ENCODE results near the gene FARS2.

The FARS2 gene

GRCh38 chr6:5287205-5287965 lies 26.1 kb downstream of the FARS2 start:
- no peak for DNase-seq

DNA sequence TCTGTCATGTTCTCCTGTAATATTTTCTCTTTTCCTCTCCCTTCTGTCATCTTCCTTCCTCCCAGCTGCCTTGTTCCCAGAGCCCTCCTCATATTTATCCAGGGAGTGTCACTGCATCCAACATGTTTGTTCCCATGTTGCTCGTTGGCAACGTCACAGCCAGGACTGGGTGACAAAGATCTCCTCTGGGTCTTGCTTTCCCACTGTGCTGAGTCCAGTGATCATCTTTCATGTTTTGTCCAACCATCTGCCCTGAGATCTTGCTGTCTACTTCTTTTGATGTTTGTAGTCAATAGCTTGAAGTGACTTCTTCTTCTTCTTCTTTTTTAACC lies 26.6 kb downstream of the FARS2 start:
- DNase-seq, result no peak

DNA sequence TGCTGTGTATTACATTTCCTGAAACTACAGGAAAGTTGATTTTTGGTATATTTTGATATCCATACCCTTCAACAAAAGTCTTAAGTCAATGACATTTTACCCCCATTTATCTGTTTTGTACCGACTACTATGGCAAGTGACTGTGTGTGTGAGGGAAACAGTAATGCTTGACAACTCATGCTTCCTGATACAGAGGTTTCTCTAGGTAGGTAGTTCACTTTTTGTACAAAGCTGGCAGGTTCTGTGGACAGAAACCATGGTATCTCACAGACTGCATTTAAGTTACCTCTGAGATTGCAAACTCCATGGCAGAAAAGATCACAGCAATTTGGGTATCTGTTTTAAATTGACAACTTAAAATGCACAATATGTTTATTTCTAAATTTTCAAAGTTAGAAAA lies 28.8 kb downstream of the FARS2 start:
- DNase-seq, result no peak

GRCh38 chr6:5290500-5290899 lies 29.2 kb downstream of the FARS2 start:
- DNase-seq, result no peak

DNA sequence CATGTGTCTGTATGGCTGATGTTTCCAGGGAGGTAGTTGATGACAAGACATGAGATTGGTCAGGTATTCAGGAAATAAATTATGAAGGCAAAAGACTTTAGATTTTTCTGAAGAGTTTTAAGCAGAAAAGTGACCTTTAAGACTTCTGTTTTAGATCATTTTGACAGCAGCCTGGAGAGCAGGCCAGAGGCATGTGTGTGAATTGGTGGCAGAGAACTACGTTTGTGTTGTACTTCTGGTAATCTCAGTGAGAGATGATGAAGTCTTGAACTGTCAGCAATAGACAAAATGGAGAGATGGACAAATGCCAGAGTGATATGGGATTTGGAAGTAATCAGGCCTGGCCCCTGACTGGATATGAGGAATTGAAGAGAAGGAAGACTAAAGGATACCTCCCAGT lies 30.8 kb downstream of the FARS2 start:
- no peak for DNase-seq

- no peak for DNase-seq
Measured at GRCh38 chr6:5293692-5294091, 32.4 kb downstream of the FARS2 start.

- DNase-seq, result no peak
Measured at GRCh38 chr6:5294392-5295211, 33.3 kb downstream of the FARS2 start.

DNA sequence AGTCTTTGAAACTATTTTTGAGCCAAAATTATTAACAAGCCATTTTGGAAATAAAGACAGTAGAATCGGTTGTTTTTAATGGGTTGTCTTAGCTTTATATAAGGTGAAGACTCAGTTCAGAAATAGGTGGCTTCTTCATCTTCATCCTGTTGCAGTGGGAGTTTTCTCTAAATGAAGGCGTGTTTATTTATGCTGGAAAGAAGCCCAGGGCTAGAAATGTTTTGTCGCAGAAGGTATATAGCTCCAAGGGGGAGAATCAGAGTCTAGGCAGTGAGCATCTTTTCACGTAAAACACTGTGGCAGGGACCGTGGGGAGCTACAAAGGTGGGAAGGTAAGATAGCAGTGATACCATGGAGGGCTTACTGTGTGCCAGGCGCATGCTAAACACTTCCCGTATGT lies 34.3 kb downstream of the FARS2 start:
- DNase-seq, result no peak

- DNase-seq, result no peak
Measured at GRCh38 chr6:5300206-5300764, 39.0 kb downstream of the FARS2 start.

DNA sequence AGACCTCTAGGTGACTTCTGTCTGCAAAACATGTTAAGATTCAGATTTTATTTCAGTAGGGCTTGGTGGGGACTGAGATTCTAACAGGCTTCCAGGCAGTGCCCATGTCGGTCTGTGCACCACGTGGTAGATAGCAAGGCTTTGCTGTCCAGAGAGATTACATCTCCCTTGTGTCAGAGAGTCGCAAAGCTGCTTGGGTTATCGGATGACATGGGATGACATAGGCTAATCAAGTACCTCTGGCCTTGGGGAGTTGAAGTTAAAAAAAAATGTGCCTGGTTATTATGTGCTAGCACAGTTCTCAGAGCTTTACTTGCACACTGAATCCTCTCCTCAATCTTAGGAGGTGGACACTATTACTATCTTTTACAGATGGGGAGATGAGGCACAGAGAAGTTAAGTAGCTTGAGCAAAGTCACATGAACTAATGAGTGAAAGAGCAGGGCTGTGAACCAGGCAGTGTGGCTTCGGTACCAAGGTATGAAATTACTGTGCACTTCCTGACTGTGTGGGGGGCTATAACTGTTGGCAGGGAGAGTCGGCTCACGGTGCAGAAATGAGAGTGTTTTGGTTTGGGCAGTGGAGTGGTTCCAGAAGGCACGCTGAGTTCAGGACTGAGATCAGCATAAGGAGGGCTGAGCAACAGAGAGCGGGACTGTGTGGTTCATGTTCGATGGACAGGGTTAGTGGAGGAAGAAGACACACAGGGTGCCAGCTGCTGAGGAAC lies 41.1 kb downstream of the FARS2 start:
- no peak for DNase-seq

- no peak for DNase-seq
Measured at GRCh38 chr6:5302995-5303622, 41.8 kb downstream of the FARS2 start.

DNA sequence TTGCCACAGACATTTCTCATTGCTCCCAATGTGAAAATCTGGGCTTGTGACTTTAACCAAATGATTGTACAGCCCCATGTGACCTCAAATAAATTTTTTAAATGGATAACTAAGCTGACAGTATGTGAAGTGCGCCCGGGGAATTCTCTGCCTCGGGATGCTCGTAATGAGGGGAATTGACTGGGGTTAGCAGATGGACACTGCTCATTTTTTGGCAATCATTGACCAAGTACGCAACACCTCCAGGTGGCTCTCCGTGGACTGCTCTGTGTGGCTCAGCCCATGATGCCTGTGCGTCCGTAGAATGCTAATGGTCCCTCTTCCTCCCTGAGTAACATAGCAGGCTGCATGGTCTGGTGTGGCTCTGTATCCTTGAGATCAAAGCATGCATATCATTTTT lies 42.4 kb downstream of the FARS2 start:
- DNase-seq, result no peak

GRCh38 chr6:5305968-5306626 lies 44.8 kb downstream of the FARS2 start:
- no peak for DNase-seq

DNA sequence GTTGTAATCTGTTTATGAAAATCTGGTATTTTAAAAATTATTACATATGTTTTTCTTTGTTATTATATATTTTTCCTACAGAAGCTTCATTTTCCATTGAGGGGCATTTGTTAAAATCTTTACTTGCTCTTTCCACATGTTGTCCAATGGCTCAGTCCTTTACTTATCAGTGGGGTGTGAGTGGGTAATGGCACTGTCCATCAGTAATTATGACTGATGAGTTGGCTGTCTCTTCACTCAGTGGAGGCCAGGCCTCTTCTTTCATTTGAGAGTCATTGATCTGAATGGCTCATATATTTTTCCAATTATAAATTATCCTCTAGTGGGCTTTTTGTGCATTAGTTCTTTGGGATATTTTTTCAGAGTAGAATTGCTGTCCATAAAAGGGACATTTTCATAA lies 45.7 kb downstream of the FARS2 start:
- DNase-seq, result no peak

- no peak for DNase-seq
Measured at GRCh38 chr6:5308066-5308465, 46.8 kb downstream of the FARS2 start.

- no peak for DNase-seq
Measured at GRCh38 chr6:5314191-5314865, 53.0 kb downstream of the FARS2 start.

- DNase-seq, result no peak
Measured at GRCh38 chr6:5315881-5316280, 54.6 kb downstream of the FARS2 start.

DNA sequence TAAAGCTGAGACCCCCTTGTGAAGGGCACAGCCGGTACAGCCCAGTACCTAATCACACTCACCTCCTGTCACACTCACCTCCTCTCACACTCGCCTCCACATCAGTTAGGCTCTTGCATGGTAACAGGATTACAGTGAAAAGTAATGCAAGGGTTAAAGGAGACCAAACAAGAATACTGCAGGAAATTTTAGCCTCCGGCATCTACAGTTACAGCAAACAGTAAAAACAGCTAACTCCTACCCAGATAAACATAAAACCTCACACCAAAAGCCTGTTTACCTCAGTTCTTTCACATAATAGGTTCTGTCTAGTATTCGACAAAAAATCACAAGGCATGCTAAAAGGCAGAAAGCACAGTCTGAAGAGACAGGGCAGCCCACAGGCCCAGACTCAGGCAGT lies 55.6 kb downstream of the FARS2 start:
- no peak for DNase-seq

- no peak for DNase-seq
Measured at GRCh38 chr6:5318617-5319272, 57.4 kb downstream of the FARS2 start.

DNA sequence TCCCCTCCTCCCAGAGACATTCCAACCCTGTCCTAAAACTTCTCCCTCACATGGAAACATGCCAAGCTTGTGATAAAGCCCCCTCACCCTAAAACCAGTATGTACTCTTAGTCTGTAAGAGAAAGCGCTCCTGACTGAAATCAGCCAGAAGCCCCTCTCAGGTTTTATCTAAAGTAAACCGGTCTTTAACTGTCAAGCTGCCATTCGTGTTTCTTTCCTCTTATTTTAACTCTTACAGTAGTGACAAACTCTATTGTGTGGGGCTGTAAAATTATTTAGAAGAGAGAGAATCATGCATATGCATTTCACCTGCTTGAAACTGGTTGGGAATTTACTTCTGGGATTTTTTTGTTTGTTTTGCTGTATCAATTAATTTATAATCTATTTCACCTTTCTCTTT lies 62.7 kb downstream of the FARS2 start:
- no peak for DNase-seq

DNA sequence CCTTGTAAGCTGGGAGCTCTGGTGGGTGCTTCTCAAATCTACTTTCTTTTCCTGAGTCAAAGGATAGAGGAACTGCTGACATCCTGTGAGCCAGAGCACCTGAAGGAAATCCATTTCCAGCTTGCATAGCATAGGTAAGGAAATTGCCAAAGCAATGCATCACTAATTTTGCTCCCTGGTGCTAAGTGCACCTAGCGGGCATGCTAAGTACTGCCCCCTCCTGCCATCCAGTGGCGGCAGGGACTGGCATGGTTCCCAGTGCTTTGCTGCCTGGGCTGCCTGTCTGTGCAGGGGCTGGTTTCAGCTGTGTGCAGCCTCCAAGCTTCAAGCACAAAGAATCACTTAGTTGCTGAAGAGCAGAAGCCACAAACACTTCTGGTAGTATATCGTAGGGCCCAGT lies 63.9 kb downstream of the FARS2 start:
- peak; percentile 49 to 72 for DNase-seq
